ENCODE measurements around the gene FGD2.

GRCh38 chr6:37056439-37057127 is 51.1 kb downstream of the FGD2 start:
- no peak for TF ChIP-seq CTCF (IDR thresholded peaks at IDR 0.05)
- no peak for TF ChIP-seq POLR2A (IDR thresholded peaks at IDR 0.05)

Data from body of pancreas (tissue), 4 donors.